GM12873 (cell line): ENCODE data around the gene MYH13.

Experiments
- CTCF ChIP-seq: IDR thresholded peaks from 2 replicates; pipeline ENCODE4 v1.5.1; 2012; ENCODE audit warnings: low read depth, mild to moderate bottlenecking, moderate library complexity, low read length, control low read depth; ENCODE audit not compliant: insufficient read depth; ENCODE audit errors: missing control alignments

Gene MYH13

GRCh38 chr17:10285896-10286295, 86.9 kb downstream of the MYH13 start:
- TF ChIP-seq CTCF, result no peak

- TF ChIP-seq CTCF, result no peak
Observed at GRCh38 chr17:10280068-10280467, 92.7 kb downstream of the MYH13 start.

DNA sequence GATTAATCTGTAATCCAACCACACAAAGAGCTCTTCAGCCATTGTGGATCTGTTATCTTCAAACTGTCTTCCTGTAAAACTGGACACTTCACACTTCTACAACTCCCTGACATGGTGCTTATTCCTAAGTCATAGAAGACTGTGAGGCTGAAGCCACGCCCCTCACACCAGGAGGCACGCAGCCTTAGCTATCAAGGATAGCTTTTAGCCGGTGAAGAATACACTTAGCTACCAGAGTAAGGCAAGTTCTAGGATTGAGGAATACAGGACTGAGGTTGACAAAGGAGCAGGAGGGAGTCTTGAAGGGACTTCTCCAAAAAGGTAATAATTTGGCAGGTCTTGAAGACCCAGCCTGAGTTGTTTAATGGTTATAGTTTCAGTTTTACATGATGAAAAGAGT, 94.6 kb downstream of the MYH13 start:
- no peak for TF ChIP-seq CTCF

DNA sequence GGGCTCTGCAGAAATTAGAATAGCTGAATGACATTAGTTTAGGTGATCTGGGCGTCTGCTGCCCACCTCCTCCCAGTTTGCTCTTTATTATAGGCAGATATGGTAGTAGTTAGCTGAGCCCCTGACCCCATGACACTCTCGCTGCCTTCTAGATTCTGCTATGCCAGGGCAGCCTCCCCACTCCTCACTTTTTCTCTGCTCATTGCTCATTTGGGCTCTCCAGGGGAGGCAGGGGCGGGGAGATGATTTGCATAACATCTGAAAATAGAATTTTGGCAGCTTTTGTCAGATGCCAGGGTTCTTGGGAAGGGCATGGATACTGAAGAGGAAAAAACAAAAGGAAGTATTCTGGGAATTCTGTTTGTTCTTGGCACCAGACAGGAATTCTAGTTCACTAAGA, 96.4 kb downstream of the MYH13 start:
- no peak for TF ChIP-seq CTCF

GRCh38 chr17:10275418-10275817, 97.4 kb downstream of the MYH13 start:
- TF ChIP-seq CTCF, result no peak

GRCh38 chr17:10271106-10271562, 101.7 kb downstream of the MYH13 start:
- TF ChIP-seq CTCF, result no peak

GRCh38 chr17:10270258-10270657, 102.5 kb downstream of the MYH13 start:
- no peak for TF ChIP-seq CTCF
